ENCODE data around the gene EFTUD2.

EFTUD2 gene

DNA sequence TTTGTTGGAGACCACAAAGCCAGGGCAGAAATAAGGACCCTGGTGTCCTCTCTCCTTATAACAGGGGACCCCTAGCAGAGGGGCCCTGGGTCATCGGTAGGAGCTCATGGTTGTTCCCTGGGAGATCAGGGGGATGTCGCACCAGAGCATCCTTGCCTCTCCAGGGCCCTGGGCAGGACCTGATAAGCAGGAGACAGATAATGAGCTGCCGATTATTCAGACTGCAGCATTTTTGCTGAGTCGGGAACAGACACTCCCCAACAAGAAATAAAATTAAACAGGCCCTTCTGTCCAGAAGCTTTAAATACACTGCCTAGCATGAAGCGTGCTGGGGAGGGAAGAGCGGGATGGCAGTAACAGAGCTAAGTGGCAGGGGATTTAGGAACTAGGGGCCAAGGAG lies 31.4 kb upstream of the EFTUD2 start:
- TF ChIP-seq, protein P1, sequence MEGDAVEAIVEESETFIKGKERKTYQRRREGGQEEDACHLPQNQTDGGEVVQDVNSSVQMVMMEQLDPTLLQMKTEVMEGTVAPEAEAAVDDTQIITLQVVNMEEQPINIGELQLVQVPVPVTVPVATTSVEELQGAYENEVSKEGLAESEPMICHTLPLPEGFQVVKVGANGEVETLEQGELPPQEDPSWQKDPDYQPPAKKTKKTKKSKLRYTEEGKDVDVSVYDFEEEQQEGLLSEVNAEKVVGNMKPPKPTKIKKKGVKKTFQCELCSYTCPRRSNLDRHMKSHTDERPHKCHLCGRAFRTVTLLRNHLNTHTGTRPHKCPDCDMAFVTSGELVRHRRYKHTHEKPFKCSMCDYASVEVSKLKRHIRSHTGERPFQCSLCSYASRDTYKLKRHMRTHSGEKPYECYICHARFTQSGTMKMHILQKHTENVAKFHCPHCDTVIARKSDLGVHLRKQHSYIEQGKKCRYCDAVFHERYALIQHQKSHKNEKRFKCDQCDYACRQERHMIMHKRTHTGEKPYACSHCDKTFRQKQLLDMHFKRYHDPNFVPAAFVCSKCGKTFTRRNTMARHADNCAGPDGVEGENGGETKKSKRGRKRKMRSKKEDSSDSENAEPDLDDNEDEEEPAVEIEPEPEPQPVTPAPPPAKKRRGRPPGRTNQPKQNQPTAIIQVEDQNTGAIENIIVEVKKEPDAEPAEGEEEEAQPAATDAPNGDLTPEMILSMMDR (IDR thresholded peaks at IDR 0.05) = no peak
- TF ChIP-seq ZFX (IDR thresholded peaks at IDR 0.05; ENCODE audit: borderline replicate concordance) = no peak
- no peak overlapping the region for H3K27ac ChIP-seq

DNA sequence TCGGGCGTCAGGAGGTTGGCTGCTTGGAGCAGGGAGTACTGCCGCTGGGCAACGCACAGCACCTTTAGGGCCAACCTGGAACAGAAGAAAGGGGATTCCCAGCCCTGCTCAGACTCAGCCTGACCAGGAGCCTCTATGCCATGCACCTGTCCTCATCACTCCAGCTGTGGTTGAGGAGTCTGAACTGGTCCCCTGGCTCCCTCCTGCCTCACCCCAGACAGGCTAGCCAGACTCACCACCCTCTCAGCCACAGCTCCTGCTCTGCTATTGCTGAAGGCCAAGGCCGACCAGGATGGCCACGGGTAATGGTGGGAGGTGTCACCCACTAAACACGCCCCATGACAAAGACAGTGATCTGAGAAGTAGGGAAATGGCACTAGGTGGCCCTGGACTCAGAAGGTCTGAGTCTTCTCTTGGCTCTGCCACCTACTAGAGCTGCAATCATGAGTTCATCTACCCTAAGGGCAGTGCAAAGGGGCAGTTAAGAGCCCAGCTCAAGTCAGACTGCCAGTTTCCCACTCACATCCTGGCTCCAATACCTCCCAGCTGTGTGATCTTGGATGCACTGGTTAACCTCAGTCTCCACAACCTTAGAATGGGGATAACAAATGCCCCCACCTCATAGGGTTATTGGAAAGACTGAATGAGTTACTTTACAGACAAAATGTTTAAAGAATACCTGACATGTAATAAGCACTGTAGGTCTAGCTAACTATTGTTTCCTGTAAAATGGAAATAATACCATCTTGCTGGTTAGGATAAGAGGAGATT lies 29.9 kb upstream of the EFTUD2 start:
- no peak overlapping the region for H3K27ac ChIP-seq
- no peak for TF ChIP-seq ZFX (IDR thresholded peaks at IDR 0.05; ENCODE audit: borderline replicate concordance)
- TF ChIP-seq, protein P1 (IDR thresholded peaks at IDR 0.05) = no peak

DNA sequence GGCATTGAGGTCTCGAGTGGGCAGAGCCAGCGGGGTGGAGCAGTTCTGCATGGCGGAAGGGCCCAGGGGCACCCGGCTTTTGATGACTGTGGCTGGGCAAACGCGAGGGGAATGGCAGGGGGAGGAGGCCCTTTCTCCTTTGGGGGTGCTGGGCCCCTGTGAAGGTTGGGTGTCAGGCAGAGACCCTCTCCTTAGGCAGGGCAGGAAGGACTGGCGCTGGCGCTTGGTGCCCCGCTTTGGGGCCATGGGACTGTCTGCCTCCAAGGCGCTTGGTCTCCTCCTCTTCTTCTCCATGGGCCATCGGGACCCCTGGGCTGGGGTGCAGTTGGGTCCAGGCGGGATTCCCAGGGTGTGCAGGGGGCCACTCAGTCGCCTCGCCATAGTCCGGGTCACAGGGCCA lies 28.9 kb upstream of the EFTUD2 start:
- TF ChIP-seq, protein P1 (IDR thresholded peaks at IDR 0.05) = no peak
- TF ChIP-seq ZFX (IDR thresholded peaks at IDR 0.05; ENCODE audit: borderline replicate concordance) = no peak
- no peak overlapping the region for H3K27ac ChIP-seq

DNA sequence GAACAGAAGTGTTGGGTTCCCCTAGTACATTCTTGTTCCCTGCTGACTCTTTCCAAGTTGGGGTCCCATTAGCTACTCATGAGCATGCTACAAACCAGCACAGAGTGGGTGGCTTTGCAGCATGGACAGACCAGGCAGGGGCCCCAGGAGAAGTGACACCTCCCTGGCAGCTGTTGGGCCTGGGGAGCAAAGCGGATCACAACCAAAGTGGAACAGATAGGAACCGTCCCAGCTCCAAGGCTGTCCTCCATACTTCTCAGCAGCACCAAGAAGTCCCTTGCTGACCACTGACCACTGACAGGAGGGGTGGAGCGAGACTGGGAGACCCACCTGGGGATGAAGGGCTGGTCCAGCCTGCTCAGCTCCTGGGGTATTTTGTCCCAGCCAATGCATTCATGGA lies 28.5 kb upstream of the EFTUD2 start:
- TF ChIP-seq, protein P1 (IDR thresholded peaks at IDR 0.05) = no peak
- no peak for TF ChIP-seq ZFX (IDR thresholded peaks at IDR 0.05; ENCODE audit: borderline replicate concordance)
- H3K27ac ChIP-seq = no peak overlapping the region

DNA sequence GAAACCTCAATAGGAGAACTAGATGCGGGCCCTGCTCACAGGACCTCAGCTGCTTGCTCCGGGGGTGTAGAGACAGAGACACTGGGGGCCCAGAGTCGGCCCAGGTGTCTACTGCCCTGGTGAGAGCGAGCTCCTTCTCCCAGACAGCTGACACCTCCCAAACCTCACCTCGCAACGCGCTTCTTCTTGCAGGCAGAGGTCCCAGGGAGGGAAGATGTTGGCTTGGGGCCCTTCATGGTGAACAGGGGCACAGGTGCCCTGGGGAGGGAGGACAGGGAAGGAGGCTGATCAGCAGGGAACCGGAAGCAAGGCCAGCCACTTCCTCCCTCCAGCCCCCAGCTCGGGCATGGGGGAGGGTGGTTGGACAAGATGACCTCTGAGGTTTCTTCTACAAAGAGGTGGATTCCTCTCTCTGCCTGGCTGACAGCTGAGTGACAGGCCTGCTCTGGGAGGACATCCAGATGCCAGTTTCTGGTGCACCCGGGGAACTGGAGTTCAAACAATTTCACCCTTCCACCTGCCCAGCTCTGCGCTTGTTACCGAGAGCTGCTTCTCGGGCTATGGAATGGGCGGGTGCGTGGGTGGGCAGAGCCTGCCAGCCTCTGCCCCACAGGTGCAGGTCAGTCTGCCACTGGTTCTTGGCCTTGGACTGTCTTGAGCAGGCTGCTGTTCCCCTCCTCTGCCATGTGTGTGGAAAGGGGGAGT lies 27.7 kb upstream of the EFTUD2 start:
- H3K27ac ChIP-seq = no peak overlapping the region
- TF ChIP-seq, protein P1 (IDR thresholded peaks at IDR 0.05) = no peak
- TF ChIP-seq ZFX (IDR thresholded peaks at IDR 0.05; ENCODE audit: borderline replicate concordance) = no peak

DNA sequence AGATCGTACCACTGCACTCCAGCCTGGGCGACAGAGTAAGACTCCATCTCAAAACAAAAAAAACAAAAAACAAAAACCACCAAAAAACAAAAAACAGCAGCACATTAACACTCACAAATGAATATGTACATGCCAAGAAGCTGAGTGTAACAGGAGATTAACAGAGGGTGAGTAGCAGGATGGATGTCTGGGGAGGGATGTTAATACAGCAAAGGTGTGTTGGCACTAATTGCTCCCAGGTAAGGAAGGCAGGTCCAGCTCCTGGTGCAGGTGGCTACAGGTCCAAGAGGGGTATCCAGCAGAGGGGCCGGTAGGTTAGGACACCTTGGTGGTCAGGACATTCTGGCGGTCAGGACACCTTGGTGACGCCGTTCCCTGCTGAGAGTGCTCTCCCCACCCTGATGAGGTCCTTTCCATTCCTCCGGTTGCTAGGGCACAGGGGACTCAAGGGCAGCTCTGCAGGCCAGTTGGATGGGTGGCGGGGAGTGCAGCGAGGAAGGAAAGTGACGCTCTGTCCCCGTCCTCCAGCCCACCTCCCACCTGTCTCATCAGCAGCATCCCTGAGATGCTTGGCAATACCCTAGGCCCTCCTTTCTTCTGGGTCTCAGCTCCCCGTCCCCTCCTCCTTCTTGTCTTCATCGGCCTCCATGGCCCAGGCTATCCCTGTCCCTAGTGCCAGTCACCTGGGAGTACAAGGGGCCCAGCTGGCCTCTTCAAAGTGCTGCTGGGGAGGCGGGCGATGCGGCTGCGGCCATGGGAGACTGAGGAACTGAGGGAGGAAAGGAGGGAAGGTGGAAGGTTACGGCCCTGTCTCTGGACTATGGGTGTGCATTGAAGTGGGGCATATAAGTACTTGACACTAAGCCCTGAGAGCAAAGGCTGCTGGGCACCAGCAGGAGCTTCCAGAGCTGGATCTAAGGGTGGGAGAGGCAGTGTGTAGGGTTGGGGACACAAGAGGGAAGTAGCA lies 26.8 kb upstream of the EFTUD2 start:
- 0 out of 2 replicates have a peak overlapping the region, but pooled peaks have one; percentile 74 for H3K27ac ChIP-seq
- TF ChIP-seq, protein P1 (IDR thresholded peaks at IDR 0.05) = no peak
- no peak for TF ChIP-seq ZFX (IDR thresholded peaks at IDR 0.05; ENCODE audit: borderline replicate concordance)

Measured in 22Rv1 (cell line).